Lung (tissue), 12 donors: ENCODE measurements around the gene CADM2. TPM values are rescaled to one million over a fixed set of nuclear protein-coding genes. Genes with fewer than 3 reads are reported as not detected.

Experiments used
- ATAC-seq: fragments of 200-7000 bp; cut with Tn5 transposase; one replicate; pipeline ENCODE4 v1.9.1; 2020; ENCODE audit warnings: moderate number of reproducible peaks; ENCODE audit not compliant: insufficient read depth, low FRiP score
- DNase-seq, 3 donors: peaks; one replicate each; pipeline ENCODE4 v3.0.0-alpha.2; 2013 to 2017
- H3K27ac ChIP-seq, 2 donors: one replicate each; pipeline ENCODE4 v1.5.1; 2013; ENCODE audit warnings: mild to moderate bottlenecking in 2 of 2, moderate library complexity in 2 of 2, control low read depth in 1 of 2, inconsistent platforms in 1 of 2, low read depth in 1 of 2, low read length in 1 of 2
- H3K27me3 ChIP-seq, 3 donors: one replicate each; pipeline ENCODE4 v1.5.1; 2013; ENCODE audit warnings: low read length in 2 of 3; ENCODE audit not compliant: control insufficient read depth in 3 of 3, insufficient read depth in 3 of 3
- H3K36me3 ChIP-seq, 4 donors: one replicate each; pipeline ENCODE4 v1.5.1; 2013; ENCODE audit warnings: low read length in 4 of 4, mild to moderate bottlenecking in 1 of 4, moderate library complexity in 1 of 4; ENCODE audit not compliant: control insufficient read depth in 4 of 4, insufficient read depth in 4 of 4
- H3K4me1 ChIP-seq, 5 donors: one replicate each; pipeline ENCODE4 v1.5.1; 2013; ENCODE audit warnings: low read length in 5 of 5, mild to moderate bottlenecking in 2 of 5, moderate library complexity in 1 of 5; ENCODE audit not compliant: control insufficient read depth in 5 of 5, insufficient read depth in 5 of 5
- H3K4me3 ChIP-seq: one replicate; pipeline ENCODE4 v1.5.1; 2013; ENCODE audit warnings: mild to moderate bottlenecking, control low read depth, moderate library complexity
- H3K9ac ChIP-seq, 2 donors: one replicate each; pipeline ENCODE4 v1.5.1; 2013; ENCODE audit warnings: low read length in 2 of 2, control low read depth in 1 of 2; ENCODE audit not compliant: insufficient read depth in 1 of 2
- H3K9me3 ChIP-seq, 4 donors: one replicate each; pipeline ENCODE4 v1.5.1; 2013; ENCODE audit warnings: low read length in 3 of 4, mild to moderate bottlenecking in 1 of 4, moderate library complexity in 1 of 4; ENCODE audit not compliant: control insufficient read depth in 4 of 4, insufficient read depth in 3 of 4
- CTCF ChIP-seq: IDR thresholded peaks from 2 replicates; pipeline ENCODE4 v1.5.1; 2012; ENCODE audit warnings: mild to moderate bottlenecking; ENCODE audit errors: control extremely low read depth, extremely low read depth
- WGBS, 2 donors: extraction: QIAGEN DNeasy Blood & Tissue Kit; methylation state at CpG; one replicate each; pipeline ENCODE4 v1.1.7; 2013; 5-methylcytosine and 5-hydroxymethylcytosine counted together
- polyA plus RNA-seq, 2 donors: library from polyadenylated mRNA; stranded (reverse); fragments of 200-250 nt; gene quantifications; one replicate each; pipeline ENCODE4 v1.2.1, GENCODE V29; 2013
- total RNA-seq, 2 donors: library from RNA; depleted of rRNA in 1 of 2; stranded (reverse); fragments of >200 nt in 1 of 2; gene quantifications; one replicate each; pipeline ENCODE4 v1.2.1, GENCODE V29; 2014 to 2021
- donor health status: control.
- donor health status: control.
- donor health status: Bipolar disorder and iron deficiency.
- donor health status: healthy.
- donor health status: DM: yes; HTN: yes; CAD: no.

The CADM2 gene
- total and polyA plus RNA-seq, 4 donors = 0.14 to 3.3 (median 0.32) TPM

- H3K9ac ChIP-seq = no peak overlapping the region
- DNase-seq (no peak), ATAC-seq (no peak)
- 70 to 78% methylated on average over 3 of the region's 3 CpGs for WGBS, 2 donors
- no peak overlapping the region for H3K4me3 ChIP-seq
- no peak overlapping the region for H3K27ac ChIP-seq
- no peak for TF ChIP-seq CTCF
- H3K4me1 ChIP-seq = no peaks in the 10 kb centered on the region
- no peaks in the 10 kb centered on the region for H3K27me3 ChIP-seq
- no peaks in the 10 kb centered on the region for H3K36me3 ChIP-seq
- no peaks in the 10 kb centered on the region for H3K9me3 ChIP-seq
Measured at GRCh38 chr3:85182975-85183752, 224.4 kb downstream of the CADM2 start.

GRCh38 chr3:85185495-85185894, 226.7 kb downstream of the CADM2 start:
- Histone ChIP-seq H3K4me1 (no peaks in the 10 kb centered on the region), H3K27me3 (no peaks in the 10 kb centered on the region), H3K9ac (no peak overlapping the region), H3K4me3 (no peak overlapping the region), H3K36me3 (no peaks in the 10 kb centered on the region), H3K9me3 (no peaks in the 10 kb centered on the region), H3K27ac (no peak overlapping the region)
- WGBS, 2 donors = 62 to 64% methylated on average over 1 of the region's 1 CpG
- TF ChIP-seq CTCF = no peak
- ATAC-seq (no peak), DNase-seq (no peak)

- WGBS, 2 donors = 86 to 89% methylated on average over 3 of the region's 3 CpGs
- Histone ChIP-seq H3K9me3 (no peaks in the 10 kb centered on the region), H3K9ac (no peak overlapping the region), H3K27ac (no peak overlapping the region), H3K36me3 (no peaks in the 10 kb centered on the region), H3K4me3 (no peak overlapping the region), H3K4me1 (no peaks in the 10 kb centered on the region), H3K27me3 (no peaks in the 10 kb centered on the region)
- no peak for TF ChIP-seq CTCF
- no peak for DNase-seq
- no peak for ATAC-seq
Measured at GRCh38 chr3:85189731-85190130, 230.9 kb downstream of the CADM2 start.
